ENCODE results near the gene SERPINA9.
A peak's percentile ranks its signal among the peaks of the same experiment; 100 is the strongest.
"Not testable (repeated sequence)": the region's sequence is repeated elsewhere in the genome, so short reads cannot be mapped to it uniquely, and the experiment has no call there.

The SERPINA9 gene

DNA sequence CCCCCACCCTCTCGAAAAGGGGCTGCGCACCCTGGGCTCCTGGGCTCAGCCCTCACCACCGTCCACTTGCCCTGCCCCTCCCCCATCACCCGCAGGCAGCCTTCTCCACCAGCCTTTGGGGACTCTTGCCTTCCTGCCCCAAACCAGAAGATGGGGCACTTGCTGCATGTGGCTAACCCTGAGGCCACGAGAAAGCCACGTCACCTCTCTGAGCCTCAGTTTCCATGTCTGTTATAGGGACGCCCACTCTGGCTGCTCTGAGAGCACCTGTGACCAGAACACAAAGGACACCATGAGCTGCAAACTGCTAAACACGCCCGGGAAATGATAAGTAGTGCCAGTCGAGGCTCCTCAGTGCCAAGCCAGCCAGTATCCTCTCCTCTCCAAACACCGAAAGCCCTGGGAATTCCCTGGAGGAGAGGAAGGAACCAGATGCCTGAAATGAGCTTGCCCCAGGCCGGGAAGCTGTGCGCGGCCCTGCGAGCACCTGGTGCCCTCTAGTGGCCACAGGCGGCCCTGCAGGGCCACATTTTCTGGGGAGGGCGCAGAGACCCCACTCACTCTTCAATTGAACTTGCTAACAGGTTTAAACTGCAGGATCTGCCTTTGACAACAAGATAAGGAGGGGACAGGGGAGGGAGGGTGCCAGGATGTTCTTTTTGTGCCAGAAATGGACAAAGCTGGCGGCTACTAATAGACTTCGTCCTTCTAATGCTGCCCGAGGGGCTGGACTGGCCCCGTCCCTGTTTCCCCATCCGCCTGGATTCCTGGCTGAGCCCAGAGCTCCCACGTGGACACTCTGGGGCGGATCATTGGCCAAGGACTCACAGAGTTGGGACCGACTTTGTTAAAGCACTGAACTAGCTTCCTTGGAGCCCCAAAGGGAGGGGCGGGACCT lies 10.2 kb upstream of the SERPINA9 start:
- DNase-seq (ENCODE audit: low spot score), result peak; percentile 82

DNA sequence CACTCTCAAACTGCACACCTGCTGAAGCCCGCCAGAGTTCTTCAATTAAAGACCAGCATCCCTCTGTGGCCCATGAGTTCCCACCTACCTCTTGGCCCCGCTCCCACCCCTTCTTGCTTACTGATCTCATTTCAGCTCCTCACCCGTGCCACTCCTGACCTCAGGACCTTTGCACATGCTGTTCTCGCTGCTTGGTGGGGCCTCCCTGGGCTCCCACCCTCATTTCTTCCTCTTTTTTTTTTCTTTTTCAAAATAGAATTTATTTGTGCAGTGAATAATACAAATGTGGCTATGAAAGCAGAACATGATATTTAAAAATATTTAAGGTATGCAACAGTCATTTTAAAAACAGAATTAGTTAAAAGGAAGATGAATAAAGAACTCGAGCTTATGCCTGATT lies 8.5 kb upstream of the SERPINA9 start:
- no peak for DNase-seq (ENCODE audit: low spot score)

DNA sequence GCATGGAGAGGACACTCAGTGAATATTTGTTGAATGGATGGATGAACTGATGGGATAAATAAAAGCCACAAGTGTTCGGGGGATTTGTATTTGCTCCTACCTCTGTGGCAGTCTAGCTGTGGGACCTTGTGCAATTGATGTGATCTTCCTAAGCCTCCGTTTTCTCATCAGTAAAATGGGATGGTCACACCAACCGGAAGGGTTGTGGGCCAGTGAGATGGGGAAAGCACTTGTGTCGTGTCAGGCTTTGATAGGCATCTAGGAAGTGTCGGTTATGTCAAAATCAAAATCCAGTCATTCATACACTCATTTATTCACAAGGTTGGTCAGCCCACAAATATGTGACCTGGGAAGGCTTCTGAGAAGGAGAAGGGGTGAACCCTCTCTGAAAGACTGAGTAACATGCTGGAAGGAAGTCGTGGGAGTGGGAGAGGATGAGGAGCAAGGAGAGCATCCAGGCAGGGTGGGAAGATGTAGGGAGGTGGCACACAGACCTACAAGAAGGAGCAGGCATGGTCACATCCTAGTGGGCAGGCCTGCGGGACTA lies 7.8 kb upstream of the SERPINA9 start:
- no peak for DNase-seq (ENCODE audit: low spot score)

DNA sequence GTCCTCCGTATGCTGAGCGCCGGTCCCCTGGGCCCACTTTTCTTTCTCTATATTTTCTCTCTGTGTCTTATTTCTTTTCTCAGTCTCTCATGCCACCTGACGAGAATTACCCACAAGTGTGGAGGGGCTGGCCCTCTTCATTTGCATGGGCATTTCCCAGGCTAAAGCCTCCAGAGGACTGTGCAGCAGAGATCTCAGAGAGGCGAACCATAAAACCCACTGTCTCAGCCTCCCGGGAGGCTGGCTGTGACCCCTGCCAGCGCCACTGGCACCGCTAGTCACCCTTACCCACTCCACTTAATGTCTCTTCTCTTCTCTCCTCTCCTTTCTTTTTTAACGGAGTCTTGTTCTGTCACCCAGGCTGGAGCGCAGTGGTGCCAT lies 7.1 kb upstream of the SERPINA9 start:
- no peak for DNase-seq (ENCODE audit: low spot score)

DNA sequence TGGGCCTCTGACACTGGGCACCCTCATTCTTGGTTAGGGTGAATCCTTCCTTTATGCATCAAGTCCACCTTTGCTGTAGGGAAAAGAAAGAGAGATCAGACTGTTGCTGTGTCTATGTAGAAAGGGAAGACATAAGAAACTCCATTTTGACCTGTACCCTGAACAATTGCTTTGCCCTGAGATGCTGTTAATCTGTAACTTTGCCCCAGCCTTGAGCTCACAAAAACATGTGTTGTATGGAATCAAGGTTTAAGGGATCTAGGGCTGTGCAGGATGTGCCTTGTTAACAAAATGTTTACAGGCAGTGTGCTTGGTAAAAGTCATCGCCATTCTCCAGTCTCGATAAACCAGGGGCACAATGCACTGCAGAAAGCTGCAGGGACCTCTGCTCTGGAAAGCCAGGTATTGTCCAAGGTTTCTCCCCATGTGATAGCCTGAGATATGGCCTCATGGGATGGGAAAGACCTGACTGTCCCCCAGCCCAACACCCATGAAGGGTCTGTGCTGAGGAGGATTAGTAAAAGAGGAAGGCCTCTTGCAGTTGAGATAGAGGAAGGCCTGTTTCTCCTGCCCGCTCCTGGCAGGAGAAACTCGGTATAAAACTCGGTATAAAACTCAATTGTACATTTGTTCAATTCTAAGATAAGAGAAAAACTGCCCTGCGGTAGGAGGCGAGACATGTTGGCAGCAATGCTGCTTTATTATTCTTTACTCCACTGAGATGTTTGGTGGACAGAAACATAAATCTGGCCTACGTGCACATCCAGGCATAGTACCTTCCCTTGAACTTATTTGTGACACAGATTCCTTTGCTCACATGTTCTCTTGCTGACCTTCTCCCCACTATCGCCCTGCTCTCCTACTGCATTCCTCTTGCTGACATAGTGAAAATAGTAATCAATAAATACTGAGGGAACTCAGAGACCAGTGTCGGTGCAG lies 6.4 kb upstream of the SERPINA9 start:
- DNase-seq (ENCODE audit: low spot score), result not testable (repeated sequence)

DNA sequence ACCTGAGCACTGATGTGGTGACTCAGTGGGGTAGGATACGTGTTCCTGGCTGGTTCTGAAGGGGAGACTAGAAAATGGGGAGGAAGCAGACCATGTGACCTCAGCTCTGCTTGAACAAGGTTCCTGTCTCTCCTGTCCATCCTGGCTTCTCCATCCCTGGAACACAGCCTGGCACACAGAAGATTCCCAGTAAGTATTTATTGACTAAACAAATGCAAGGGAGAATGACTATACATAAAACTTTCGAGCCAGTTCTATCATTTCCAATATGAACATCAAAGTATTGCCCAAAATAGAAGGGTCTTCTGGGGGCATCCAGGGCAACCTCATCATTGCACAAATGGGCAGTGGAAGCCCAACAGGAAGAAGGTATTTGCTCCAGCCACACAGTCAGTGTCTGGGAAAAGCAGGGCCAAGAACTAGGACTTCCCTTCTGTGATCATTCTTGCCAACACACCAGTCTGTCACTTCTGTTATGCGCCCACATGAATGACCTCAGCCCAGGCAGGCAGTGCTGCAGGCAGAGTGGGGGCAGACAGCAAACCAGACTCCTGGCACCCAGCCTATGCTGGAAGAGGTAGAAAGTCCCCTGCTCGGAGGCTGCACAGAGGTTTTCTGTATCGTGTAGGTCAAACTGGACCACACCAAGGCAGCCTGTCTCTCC lies 5.6 kb upstream of the SERPINA9 start:
- DNase-seq (ENCODE audit: low spot score), result peak; percentile 31

DNA sequence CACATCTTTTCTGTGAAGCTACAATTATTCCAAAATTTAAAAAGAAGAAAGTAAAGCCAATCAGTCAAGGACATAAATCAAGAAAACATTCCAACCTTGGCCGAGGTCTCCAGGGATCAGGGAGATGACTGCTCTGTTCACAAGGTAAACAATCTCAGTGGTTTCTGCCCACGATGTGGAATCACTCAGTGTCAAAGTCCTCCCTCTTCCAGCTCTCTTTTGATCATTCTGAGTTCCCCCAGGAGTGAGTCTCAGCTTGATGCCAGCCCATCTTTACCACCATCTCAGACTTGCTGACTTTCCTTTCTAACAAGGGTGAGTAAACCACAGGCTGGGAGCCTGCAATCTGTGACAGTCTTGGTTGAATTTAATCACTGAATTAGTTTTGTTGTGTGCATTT lies 4.8 kb upstream of the SERPINA9 start:
- no peak for DNase-seq (ENCODE audit: low spot score)

DNA sequence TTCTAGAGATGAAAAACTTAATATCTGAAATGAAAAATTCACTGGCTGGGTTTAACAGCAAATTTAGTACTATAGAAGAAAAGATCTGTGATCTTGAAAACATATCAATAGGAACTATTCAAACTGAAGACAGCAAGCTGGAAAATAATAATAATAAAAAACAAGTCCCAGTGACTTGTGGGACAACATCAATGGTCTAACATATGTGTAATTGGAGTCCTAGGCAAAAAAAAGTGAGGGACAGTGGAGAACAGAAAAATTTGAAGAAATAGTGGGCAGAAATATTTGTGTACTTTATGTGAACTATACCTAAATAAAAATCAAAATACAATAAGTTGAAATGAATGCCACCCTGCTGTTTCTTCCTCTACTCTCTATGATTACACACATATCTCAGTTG lies 2.4 kb upstream of the SERPINA9 start:
- DNase-seq (ENCODE audit: low spot score), result no peak

DNA sequence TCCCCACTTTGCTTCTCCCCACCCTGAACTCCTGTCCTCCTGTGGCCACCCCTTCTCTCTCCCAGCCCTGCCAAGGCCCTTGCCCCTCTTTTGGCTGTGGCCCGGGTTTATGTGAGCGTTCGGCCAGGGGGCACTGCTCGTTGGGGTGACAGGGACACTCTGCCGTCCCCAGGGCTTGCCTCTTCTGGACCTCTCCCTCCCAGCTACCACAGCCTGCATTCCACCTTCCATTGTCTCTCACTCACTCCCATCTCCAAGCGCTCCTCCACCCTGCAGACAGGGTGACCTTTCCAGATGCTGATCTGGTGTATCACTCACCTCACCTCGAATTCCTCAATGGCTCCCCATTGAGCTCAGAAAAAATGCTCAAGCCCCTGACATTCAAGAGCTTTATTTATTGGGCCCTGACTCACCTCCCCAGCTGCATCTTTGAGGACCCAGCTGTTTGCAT lies 1.4 kb downstream of the SERPINA9 start:
- DNase-seq (ENCODE audit: low spot score), result no peak

DNA sequence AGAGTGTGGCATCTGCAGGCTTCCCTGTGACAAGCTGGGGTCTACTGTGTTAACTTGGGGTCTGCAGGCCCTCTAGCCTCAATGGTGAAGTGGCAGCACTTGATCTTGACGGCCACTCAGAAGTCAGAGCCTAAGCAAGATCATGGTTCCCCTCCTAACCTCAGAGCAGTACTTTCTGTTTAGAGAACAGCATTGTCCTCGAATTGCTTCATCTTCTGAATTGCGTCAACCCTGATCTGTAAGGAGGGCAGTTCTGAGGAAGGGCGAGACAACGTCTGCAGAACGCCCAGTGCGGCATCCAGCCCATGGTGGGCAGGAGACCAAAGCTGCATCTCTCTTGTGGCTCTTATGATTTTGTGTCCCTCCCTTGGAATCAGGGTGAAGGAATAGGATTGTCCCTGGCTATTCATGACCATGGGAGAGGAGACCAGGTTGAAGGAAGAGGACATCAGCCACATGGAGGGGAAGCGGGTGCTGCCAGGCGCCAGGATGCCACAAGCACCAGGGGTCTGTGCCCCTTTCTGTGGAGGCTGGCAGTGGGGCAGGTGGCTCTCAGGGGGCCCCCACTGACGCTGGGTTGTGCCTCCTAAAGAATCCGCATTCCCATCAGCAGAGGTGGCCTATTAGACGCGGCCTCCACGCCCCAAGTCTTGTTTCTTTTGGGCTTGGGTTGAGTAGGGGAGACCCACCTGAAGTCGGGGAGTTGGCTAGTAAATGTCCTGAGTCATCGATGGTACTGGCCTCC lies 2.2 kb downstream of the SERPINA9 start:
- no peak for DNase-seq (ENCODE audit: low spot score)

DNA sequence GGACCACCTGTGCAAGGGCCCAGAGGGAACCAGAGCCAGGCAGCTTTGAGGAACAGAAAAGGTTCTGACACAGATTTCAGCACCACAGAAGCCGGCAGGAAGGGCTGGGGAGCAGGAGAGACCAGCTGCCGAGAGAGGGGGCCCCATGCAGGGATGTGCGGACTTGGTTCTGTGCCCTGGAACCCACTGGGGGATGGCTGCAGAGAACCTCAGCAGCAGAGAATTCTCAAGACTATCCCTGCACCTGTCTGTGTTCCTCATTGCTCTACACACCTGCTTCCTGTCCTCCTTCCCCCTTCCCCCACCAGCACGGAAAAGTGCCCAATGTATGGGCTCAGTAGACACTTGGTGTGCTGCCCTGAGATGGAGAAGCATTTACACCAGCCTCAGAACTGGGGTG lies 3.2 kb downstream of the SERPINA9 start:
- DNase-seq (ENCODE audit: low spot score), result no peak

DNA sequence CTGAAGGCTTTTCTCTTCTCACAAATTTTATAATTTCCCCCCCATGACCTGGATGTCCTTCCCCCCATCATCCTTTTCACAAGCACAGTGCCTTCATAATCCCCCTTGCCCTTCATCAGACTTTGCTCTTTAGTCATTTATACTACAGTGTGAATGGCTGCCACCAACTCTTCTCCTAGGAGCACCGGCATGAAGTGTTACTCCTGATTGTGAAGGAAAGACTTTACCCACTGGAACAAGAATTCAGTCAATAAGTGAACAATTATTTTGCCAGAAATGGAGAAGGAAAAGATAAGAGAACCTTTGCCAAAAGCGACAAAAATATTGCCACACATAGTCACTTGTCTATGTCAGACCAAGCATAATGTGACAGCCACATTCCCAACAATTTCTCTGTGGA lies 5.0 kb downstream of the SERPINA9 start:
- no peak for DNase-seq (ENCODE audit: low spot score)

DNA sequence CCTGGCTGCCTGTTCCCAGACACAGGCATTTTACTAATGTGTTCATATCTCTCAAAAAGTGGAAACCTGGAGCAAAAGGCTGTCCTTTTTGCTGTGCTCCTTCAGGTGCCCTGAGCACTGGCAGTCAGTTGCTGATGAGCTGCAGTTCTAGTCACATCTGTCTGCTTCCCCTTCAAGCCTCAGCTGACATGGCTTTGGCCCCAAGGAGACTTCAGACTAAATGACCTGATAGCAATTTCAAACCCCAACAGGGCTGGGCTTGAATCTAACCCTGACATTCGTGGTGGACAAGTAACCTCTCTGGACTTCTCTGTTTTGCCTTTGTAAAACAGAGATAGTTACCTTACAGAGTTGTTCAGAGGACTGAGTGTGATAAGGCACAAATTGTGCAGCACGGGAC lies 5.7 kb downstream of the SERPINA9 start:
- no peak for DNase-seq (ENCODE audit: low spot score)

DNA sequence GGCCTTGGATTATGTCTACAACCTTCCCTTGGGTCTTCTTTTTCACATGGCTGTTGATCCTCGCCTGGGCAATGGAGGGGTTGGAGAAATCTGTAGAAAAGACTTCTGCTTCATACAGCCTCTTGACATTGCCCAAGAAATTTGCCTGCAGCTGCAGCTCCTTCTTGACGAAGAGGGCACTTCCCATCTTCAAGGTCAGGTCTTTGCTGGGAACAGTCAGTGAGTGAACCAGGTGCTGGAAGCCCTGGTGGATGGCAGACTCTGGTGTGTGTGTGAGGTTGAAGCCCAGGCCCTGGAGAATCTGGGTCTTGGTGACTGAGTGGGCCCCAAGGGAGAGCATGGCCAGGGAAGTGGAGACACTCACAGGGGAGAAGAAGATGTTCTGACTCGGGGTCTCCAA lies 6.7 kb downstream of the SERPINA9 start:
- DNase-seq (ENCODE audit: low spot score), result no peak

DNA sequence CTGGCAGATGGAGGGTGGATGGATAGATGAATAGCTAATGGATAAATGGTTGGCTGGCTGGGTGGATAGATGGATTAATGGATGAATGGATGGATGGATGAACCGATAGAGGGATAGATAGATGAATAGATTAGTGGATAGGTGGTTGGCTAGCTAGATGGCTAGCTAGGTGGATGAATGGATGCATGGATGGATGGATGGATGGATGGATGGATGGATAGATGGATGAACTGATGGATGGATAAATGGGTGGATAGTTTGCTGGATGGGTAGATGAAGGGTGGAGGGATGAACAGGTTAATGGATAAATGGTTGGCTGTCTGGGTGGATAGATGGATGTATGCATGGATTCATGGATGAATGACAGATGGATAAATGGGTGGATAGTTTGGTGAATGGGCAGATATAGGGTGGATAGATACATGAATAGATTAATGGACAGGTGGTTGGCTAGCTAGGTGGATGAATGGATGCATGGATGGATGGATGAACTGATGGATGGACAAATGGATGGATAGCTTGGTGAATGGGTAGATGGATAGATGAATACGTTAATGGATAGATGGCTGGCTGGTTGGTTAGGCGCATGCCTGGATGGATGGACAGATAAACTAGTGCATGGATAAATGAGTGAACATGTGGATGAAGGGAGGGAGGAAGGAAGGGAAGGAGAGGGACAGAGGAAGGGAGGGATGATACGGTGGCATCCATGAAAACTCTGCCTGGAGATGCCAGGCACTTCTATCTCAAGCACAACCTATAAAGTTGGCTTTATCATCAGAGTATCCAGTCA lies 8.1 kb downstream of the SERPINA9 start:
- no peak for DNase-seq (ENCODE audit: low spot score)

DNA sequence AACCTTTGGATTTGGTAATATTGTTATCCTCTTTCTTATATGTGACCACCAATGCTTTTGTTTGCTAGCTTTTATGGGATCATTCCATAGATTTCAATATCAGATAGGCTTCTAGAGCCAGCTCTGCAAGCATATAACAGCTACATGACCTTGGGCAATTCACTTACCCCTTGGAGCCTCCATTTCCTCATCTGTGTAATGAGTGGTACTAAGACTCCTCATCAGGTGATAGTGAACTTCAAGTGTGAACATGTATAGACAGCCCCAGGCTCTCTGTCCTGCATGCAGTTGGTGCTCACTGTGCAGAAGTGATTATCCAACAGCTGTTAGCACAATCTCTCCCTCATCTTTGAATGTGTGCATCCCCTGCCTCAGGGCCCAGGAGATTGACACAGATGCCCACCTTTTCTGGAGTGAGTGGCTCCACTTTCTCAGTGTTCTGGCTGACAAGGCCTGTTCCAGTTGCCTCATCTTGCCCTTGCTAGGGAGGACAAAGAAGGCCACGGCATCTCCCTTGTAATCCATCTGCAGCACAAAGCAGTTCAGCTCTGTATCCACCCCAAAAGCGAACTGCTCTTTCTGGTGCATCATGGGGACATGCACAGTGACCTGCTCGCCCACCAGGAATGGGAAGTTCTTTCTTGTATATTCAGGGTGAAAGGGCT lies 9.2 kb downstream of the SERPINA9 start:
- no peak for DNase-seq (ENCODE audit: low spot score)

DNA sequence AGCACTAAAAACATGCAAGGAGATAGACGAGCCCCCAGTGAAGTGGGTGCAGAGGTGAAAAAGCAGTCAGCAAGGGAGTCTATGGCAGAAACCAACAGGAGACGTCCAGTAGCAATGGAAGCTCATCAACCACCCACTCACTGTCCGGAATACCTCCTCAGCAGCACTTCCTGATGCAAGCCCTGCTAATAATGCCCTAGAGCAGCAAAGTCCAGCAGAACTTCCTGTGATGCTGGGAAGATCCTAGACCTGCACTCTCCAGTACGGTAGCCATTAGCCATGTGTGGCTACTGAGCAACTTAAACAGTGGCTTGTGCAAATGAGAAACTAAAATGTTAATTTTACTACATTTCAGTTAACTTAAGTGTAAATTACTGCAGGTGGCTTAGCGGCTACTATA lies 11.0 kb downstream of the SERPINA9 start:
- DNase-seq (ENCODE audit: low spot score), result no peak

DNA sequence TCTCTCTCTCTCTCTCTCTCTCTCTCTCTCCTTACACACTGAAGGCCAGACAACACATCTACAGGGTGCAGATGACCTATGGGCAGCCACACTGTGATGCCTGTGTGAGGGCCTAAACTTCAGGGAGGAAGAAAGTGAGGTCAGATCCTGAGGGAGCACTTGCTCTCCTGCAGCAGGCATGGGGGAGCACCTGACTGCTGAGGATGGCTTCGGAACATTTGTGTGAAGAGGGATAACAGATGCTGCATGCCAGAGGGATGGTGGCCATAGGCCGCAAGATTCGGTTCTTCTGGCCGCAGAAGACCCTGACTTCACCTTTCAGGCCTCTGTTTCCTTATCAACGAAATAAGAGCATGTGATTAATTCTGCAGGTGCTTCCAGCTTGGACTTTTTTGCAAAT lies 11.7 kb downstream of the SERPINA9 start:
- DNase-seq (ENCODE audit: low spot score), result no peak

DNA sequence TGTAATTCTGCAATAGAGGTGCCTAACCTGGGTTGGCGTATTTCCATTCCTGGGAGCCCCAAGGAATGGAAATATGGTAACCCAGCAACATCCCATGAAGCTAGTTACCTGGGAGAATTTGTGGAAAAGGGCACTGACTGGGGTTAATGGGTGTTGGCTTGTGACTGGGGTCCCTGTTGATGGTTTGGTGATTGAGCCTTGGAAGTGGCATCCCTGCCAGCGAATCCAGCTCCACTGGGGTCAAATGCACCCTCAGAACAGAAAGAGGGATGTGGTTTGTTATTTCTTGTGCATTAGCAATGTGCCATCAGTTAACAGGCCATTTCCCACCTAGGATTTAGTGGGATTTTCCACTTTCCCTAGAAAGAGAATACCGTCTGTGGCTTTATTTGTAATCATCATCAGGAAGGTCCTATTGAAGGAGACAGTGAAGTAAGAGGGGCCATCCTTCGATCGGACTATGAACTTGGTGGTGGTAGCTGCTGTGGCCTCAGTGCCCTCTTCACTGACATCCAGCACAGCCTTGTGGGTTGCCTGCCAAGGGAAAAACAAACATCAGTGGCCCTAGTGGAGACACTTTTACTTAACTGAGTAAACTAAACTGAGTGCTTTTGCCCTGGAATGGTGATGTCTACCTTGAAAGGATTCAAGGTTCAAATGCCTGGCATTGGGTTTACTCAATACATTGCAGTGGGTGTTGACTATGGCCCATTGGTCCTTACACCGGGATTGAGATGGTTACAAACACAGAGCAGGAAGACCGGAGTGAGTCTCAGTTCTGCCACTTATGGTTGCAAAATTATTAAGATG lies 13.0 kb downstream of the SERPINA9 start:
- no peak for DNase-seq (ENCODE audit: low spot score)
